Activated CD8-positive, alpha-beta T cell treated with anti-CD3 and anti-CD28 coated beads, Interleukin-2, amount 10 ng/mL, durations not matched to agents 7 days and 5 days (primary cell): Measurements from ENCODE around the gene STT3A. TPM values are rescaled to one million over a fixed set of nuclear protein-coding genes. Genes with fewer than 3 reads are reported as not detected.

Experiments used
- ATAC-seq: fragments of 150-1000 bp; cut with Tn5 transposase; one replicate; pipeline ENCODE4 v1.10.0; 2021; ENCODE audit warnings: moderate library complexity
- CTCF ChIA-PET: fragments of 350-600 bp; sonication (Branson Sonifier 250); formaldehyde crosslinking; loops from one replicate; lab custom pipeline; 2021; ENCODE audit warnings: antibody characterized with exemption; lab: Charles Lee
- POLR2A ChIA-PET: fragments of 350-600 bp; sonication (Branson Sonifier 250); formaldehyde crosslinking; loops from one replicate; lab custom pipeline; 2021; ENCODE audit warnings: antibody characterized with exemption; lab: Charles Lee
- DNase-seq: peaks from one replicate; pipeline ENCODE4 v3.0.0-alpha.2; 2020
- H3K27ac Mint-ChIP-seq: one replicate; pipeline ENCODE4 v1.8.0; 2021; ENCODE audit warnings: mild to moderate bottlenecking, mixed read lengths
- H3K27me3 Mint-ChIP-seq: one replicate; pipeline ENCODE4 v1.8.0; 2021; ENCODE audit warnings: low read depth, mixed read lengths
- H3K36me3 Mint-ChIP-seq: one replicate; pipeline ENCODE4 v1.8.0; 2021; ENCODE audit warnings: low read depth, mixed read lengths
- H3K4me1 Mint-ChIP-seq: one replicate; pipeline ENCODE4 v1.8.0; 2021; ENCODE audit warnings: low read depth, mixed read lengths
- H3K4me3 Mint-ChIP-seq: one replicate; pipeline ENCODE4 v1.8.0; 2021; ENCODE audit warnings: mild to moderate bottlenecking, mixed read lengths
- H3K9me3 Mint-ChIP-seq: one replicate; pipeline ENCODE4 v1.8.0; 2022; ENCODE audit warnings: mixed read lengths; ENCODE audit not compliant: insufficient read depth
- total RNA-seq, 2 experiments: library from RNA; stranded (reverse); gene quantifications; one replicate each; pipeline ENCODE4 v1.2.3, GENCODE V29; 2021

The STT3A gene
- total RNA-seq, 2 experiments from 2014 or later: 103 to 114 TPM

DNA sequence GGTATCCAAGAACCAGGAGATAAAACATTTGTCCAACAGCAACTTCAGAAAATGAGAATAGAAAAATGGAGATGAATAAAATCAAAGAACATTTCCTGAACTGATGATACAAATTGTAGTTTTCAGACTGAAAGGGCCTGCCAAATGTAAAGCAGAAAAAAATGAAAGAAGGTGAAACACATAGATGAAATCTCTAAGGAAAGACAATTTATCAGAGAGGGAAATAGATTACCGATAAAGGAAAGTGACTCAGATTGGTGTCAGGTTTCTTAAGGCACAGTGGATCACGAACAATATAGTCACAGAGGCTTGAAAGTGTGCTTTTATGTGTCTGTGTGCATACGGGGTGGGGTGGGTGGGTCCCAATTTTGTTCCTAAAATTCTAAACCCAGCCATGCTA is 4.1 kb upstream of the STT3A start:
- Mint-ChIP-seq H3K4me3 (no peak overlapping the region), H3K27me3 (no peaks in the 10 kb centered on the region), H3K4me1 (peaks cover 8% of the 10 kb centered on the region), H3K27ac (no peak overlapping the region), H3K36me3 (peaks cover 22% of the 10 kb centered on the region), H3K9me3 (no peaks in the 10 kb centered on the region)
- ChIA-PET POLR2A (interaction anchor here (0.6 kb wide), 1 partner anchor 18 kb away, joined by 3 read pairs; no protein-coding TSS in a partner anchor), CTCF (interaction anchor here (0.6 to 1.6 kb wide), 2 partner anchors 19 to 694 kb away, joined by 3 to 4 read pairs; partner anchors contain the start of gene EI24)
- no peak for ATAC-seq
- DNase-seq: no peak

DNA sequence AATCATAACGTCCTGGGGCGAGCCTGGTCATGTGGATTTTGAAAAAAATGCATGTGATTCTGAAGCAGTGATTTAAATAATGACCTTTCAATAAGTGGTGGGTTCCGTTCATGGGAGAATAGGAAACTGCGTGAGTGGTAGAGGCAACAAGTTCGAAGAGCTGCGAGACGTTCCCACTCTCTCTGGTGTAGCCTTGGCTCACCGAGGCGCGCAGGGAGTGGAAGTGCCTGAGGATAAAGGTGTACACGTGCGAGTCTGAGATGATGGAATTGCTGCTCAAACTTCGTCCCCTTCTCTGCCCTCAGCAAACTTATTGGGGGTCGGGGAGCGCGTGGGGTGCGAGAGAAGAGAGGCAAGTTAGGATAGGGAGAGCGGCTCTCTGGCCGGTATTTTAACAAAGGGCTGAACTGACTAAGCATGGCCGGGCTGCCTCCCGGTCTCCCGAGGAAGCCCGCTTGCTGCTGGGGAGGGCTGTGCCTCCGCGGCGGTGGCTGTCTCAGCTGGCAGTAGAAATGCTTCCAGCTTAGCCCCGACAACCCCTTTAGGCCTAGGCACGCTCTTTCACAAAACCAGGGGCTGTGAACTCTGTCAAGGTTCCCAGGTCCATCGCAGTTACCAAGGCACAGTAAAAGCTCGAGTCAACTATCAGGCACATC is 875 bp upstream of the STT3A start:
- peak; percentile 54 for DNase-seq
- peaks cover 33% of the 10 kb centered on the region for H3K4me1 Mint-ChIP-seq
- H3K4me3 Mint-ChIP-seq: peak overlapping the region; percentile 93
- H3K27me3 Mint-ChIP-seq: no peaks in the 10 kb centered on the region
- H3K9me3 Mint-ChIP-seq: no peaks in the 10 kb centered on the region
- peak overlapping the region; percentile 96 for H3K27ac Mint-ChIP-seq
- ATAC-seq: peak; percentile 23
- ChIA-PET POLR2A (interaction anchor here (0.5 to 3.8 kb wide), 11 partner anchors 9 to 296 kb away, joined by 3 to 32 read pairs (median 3); partner anchors contain the start of genes CHEK1, EI24 and HYLS1), CTCF (interaction anchor here (0.9 to 4.4 kb wide), 8 partner anchors 9 to 78 kb away, joined by 3 to 25 read pairs (median 4); partner anchors contain the start of genes CHEK1 and EI24)
- H3K36me3 Mint-ChIP-seq: peaks cover 21% of the 10 kb centered on the region

DNA sequence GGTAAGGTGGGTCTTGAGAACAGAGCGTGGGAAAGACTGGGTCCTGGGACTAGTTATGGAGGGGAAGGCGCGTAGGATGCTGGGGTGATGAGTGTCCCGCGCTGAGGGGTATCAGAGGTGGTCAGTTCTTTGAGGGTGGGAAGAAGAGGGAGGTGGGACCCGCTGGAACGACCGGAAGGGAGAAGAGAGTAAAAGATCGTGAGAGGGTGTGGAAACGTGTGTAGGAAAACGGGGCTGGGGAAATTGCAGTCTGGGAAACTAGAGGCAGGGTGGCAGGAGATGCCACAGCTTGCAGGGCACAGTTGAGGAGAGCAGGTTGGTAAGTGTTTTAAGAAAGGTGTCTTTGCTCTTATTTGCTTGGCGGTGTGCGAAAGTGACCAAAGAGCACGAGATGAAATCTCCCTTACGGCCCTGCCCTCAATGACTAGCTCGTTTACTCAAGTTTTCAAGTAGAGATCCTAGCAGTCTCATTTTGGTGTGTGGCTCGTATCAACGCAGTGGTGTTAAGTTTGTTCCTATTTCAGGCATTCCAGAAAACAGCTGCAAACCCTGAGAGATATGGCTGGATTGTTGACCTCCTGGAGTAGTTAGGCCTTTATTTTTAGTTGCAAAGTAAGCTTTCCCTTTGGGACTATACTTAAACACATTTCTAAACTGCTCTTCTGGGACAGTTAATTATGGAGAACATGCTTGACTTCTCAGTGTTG is 615 bp downstream of the STT3A start:
- Mint-ChIP-seq H3K4me1 (peaks cover 34% of the 10 kb centered on the region), H3K27me3 (no peaks in the 10 kb centered on the region), H3K27ac (peak overlapping the region; percentile 96), H3K36me3 (peaks cover 31% of the 10 kb centered on the region), H3K4me3 (peak overlapping the region; percentile 93), H3K9me3 (no peaks in the 10 kb centered on the region)
- ChIA-PET CTCF (interaction anchor here (1.5 to 4.4 kb wide), 3 partner anchors 23 to 33 kb away, joined by 6 to 25 read pairs (median 16); partner anchors contain the start of genes CHEK1 and EI24), POLR2A (interaction anchor here (0.5 to 3.8 kb wide), 8 partner anchors 8 to 294 kb away, joined by 3 to 32 read pairs (median 6); partner anchors contain the start of genes CHEK1, EI24 and HYLS1)
- DNase-seq: peak; percentile 27
- peak; percentile 6 for ATAC-seq

DNA sequence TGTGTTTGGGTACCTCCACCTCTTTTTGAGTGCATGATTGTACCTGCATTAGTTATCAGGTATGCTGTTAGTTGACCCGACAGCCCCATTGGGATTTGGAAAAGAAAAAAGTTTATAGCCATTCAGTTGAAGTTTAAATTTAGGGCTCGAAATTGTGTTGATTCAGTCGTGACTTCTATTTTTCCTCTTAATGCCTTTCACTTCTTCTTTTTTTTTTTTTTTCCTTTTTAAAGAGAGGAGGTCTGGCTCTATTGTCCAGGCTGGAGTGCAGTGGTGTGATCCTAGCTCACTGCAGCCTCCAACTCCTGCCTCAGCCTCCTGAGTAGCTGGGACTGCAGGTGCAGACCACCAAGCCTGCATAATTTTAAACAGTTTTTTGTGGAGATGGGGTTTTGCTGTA is 2.3 kb downstream of the STT3A start:
- DNase-seq (no peak), ATAC-seq (no peak)
- Mint-ChIP-seq H3K36me3 (peaks cover 42% of the 10 kb centered on the region), H3K9me3 (no peaks in the 10 kb centered on the region), H3K4me1 (peaks cover 34% of the 10 kb centered on the region), H3K27ac (peak overlapping the region; percentile 43), H3K27me3 (no peaks in the 10 kb centered on the region), H3K4me3 (no peak overlapping the region)
- ChIA-PET CTCF (no interaction called here), POLR2A (no interaction called here)

DNA sequence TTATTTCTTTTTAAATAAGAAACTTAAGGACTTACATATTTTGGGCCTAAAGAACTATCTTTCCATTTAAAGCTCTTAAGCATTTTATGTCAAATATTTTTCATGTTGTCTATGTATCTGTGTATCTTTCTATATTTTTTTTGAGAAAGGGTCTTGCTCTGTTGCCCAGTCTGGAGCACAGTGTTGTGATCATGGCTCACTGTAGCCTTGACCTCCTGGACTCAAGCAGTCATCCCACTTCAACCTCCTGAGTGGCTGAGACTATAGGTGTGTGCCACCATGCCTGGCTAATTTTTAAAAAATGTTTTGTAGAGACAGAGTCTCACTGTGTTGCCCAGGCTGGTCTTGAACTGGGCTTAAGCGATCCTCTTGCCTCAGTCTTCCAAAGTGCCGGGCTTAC is 8.0 kb downstream of the STT3A start:
- peaks cover 8% of the 10 kb centered on the region for H3K4me1 Mint-ChIP-seq
- H3K36me3 Mint-ChIP-seq: peaks cover 62% of the 10 kb centered on the region
- POLR2A ChIA-PET: interaction anchor here (0.6 kb wide), 1 partner anchor 8 kb away, joined by 3 read pairs; no protein-coding TSS in a partner anchor
- DNase-seq (no peak), ATAC-seq (no peak)
- H3K27ac Mint-ChIP-seq: no peak overlapping the region
- H3K9me3 Mint-ChIP-seq: no peaks in the 10 kb centered on the region
- no peaks in the 10 kb centered on the region for H3K27me3 Mint-ChIP-seq
- CTCF ChIA-PET: no interaction called here
- H3K4me3 Mint-ChIP-seq: no peak overlapping the region

DNA sequence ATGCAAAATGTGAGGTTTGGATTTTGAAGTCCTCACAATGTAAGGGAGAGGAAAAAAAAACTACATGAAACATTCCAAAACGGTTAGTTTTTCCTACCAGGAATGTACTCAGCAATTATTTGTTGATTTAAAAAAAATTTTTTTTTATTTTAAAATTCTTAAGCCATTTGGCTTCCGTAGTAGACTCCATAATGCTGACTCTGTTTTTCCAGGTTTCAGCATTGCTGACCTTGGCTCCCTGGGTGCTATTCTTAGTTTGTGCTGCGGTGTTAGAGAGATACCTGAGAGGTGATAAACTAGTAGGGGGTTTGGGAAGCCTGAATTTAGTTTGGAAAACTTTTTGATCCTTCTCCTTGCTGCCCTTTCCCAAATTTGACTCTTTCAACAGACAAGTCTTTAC is 10.6 kb downstream of the STT3A start:
- H3K4me3 Mint-ChIP-seq: no peak overlapping the region
- DNase-seq (no peak), ATAC-seq (no peak)
- H3K9me3 Mint-ChIP-seq: no peaks in the 10 kb centered on the region
- H3K36me3 Mint-ChIP-seq: peaks cover 64% of the 10 kb centered on the region
- H3K4me1 Mint-ChIP-seq: peaks cover 4% of the 10 kb centered on the region
- H3K27me3 Mint-ChIP-seq: no peaks in the 10 kb centered on the region
- ChIA-PET CTCF (no interaction called here), POLR2A (interaction anchor here (0.6 kb wide), 1 partner anchor 347 kb away, joined by 3 read pairs; no protein-coding TSS in a partner anchor)
- H3K27ac Mint-ChIP-seq: no peak overlapping the region

DNA sequence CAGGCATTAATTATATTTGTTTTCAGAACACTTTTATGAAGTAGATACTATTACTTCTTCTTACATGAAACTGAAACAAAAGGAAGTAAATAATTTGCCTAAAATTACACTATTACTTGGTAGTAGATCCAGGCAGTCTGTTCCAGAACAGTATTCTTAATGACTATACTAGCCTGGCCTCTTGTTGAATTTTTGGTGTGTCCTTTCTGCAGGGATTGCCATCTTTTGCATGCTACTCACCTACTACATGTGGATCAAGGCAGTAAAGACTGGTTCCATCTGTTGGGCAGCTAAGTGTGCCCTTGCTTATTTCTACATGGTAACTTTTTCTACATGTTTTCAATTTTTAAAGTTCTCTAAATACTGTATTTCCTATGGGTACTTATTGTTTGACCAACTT is 12.8 kb downstream of the STT3A start:
- H3K27ac Mint-ChIP-seq: no peak overlapping the region
- POLR2A ChIA-PET: no interaction called here
- peaks cover 66% of the 10 kb centered on the region for H3K36me3 Mint-ChIP-seq

DNA sequence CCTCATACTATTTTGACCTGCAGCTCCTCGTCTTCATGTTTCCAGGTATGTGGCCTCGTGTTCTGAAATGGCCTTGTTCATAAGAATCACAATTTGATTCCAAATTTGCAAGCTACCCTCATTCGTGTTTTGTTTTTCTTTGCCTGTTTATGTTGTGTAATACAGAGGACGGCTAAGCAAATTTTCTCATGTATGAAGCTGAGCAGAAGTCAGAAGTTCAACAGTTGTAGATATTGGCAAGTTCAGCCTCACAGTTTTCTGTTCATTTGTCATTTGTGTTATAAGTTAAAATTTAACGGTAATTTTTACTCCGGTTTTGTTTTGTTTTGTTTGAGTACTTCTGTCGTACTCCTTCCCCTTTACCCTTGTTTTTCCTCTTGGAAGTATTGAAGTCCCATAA is 16.9 kb downstream of the STT3A start:
- no peak overlapping the region for H3K27ac Mint-ChIP-seq
- POLR2A ChIA-PET: interaction anchor here (0.6 kb wide), 1 partner anchor 738 kb away, joined by 4 read pairs; no protein-coding TSS in a partner anchor
- H3K4me1 Mint-ChIP-seq: peaks cover 4% of the 10 kb centered on the region
- CTCF ChIA-PET: no interaction called here
- H3K36me3 Mint-ChIP-seq: peaks cover 66% of the 10 kb centered on the region
- DNase-seq (no peak), ATAC-seq (no peak)
- no peak overlapping the region for H3K4me3 Mint-ChIP-seq
- H3K9me3 Mint-ChIP-seq: no peaks in the 10 kb centered on the region
- no peaks in the 10 kb centered on the region for H3K27me3 Mint-ChIP-seq

More for the DNA sequence above, 12.8 kb downstream of the STT3A start:
- CTCF ChIA-PET: interaction anchor here (1.1 kb wide), 1 partner anchor 20 kb away, joined by 4 read pairs; the partner anchor contains the start of gene CHEK1
- no peak for ATAC-seq
- no peak for DNase-seq
- H3K27me3 Mint-ChIP-seq: no peaks in the 10 kb centered on the region
- peaks cover 4% of the 10 kb centered on the region for H3K4me1 Mint-ChIP-seq
- no peak overlapping the region for H3K4me3 Mint-ChIP-seq
- H3K9me3 Mint-ChIP-seq: no peaks in the 10 kb centered on the region

DNA sequence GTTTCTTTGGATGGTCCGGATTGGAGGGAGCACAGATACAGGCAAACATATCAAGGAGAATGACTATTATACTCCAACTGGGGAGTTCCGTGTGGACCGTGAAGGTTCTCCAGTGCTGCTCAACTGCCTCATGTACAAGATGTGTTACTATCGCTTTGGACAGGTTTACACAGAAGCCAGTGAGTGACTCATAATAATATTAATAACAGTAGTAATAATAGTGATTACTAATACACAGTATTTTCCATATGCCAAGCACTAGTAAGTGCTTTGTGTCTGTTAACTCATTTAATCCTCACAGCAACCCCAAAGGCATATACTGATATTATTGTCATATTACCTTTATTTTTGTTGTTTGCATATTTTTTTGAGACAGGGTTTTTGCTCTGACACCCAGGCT is 25.7 kb downstream of the STT3A start:
- H3K27ac Mint-ChIP-seq: no peak overlapping the region
- POLR2A ChIA-PET: no interaction called here

DNA sequence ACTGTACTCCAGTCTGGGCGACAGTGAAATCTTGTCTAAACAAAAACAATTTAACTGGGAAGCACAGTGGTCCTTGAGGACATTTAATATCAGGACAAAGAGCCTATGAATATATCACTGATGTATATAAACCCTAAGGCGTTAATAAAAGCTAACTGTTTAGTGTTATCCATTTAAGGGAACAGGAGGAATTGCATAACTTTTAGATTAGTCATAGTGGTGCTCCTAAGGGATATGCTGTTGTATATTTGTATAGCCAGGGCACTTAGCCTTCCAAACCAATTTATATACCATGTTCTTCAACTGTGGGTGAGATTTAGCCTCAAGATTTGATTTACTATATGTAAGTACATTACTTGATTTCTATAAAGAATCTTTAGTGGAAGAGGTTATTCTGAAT is 29.3 kb downstream of the STT3A start:
- CTCF ChIA-PET: interaction anchor here (1.6 kb wide), 2 partner anchors 11 to 23 kb away, joined by 3 to 6 read pairs; no protein-coding TSS in a partner anchor

More for the DNA sequence above, 25.7 kb downstream of the STT3A start:
- Mint-ChIP-seq H3K4me1 (no peaks in the 10 kb centered on the region), H3K27me3 (no peaks in the 10 kb centered on the region), H3K4me3 (no peak overlapping the region), H3K9me3 (no peaks in the 10 kb centered on the region), H3K36me3 (peaks cover 62% of the 10 kb centered on the region)
- no peak for DNase-seq
- no peak for ATAC-seq
- CTCF ChIA-PET: no interaction called here

DNA sequence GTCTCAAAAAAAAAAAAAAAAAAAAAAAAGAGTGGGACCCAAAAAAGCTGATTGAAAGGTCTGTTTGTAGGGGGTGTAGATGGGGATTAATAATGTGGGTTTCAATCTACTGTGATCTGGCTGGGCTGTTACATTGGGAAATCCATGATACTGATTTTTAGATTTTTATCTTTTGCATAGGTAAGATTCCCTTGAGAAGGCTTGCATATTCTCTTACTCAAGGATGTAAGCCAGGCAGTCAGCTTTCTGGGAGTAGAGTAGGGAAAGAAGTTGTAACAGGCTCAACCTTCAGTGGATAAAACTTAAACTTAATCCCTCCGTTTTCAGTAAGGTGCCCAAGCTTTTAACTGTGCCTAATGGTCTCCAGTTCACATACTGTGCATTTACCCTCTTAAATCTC is 30.4 kb downstream of the STT3A start:
- ATAC-seq: no peak
- CTCF ChIA-PET: no interaction called here

More for the DNA sequence above, 29.3 kb downstream of the STT3A start:
- DNase-seq: no peak
- POLR2A ChIA-PET: interaction anchor here (0.6 kb wide), 1 partner anchor 41 kb away, joined by 3 read pairs; no protein-coding TSS in a partner anchor
- ATAC-seq: no peak
- Mint-ChIP-seq H3K27me3 (no peaks in the 10 kb centered on the region), H3K4me3 (no peak overlapping the region), H3K36me3 (peaks cover 50% of the 10 kb centered on the region), H3K9me3 (no peaks in the 10 kb centered on the region), H3K27ac (no peak overlapping the region), H3K4me1 (peaks cover 10% of the 10 kb centered on the region)

More for the DNA sequence above, 30.4 kb downstream of the STT3A start:
- H3K4me1 Mint-ChIP-seq: peaks cover 19% of the 10 kb centered on the region
- no peak overlapping the region for H3K4me3 Mint-ChIP-seq
- no peak overlapping the region for H3K27ac Mint-ChIP-seq
- H3K36me3 Mint-ChIP-seq: peaks cover 51% of the 10 kb centered on the region
- H3K27me3 Mint-ChIP-seq: no peaks in the 10 kb centered on the region
- no peaks in the 10 kb centered on the region for H3K9me3 Mint-ChIP-seq
- POLR2A ChIA-PET: no interaction called here
- DNase-seq: no peak
